HepG2 (cell line): ENCODE measurements around the gene GEMIN2. TPM values are rescaled to one million over a fixed set of nuclear protein-coding genes. Genes with fewer than 3 reads are reported as not detected.

ENCODE experiments used
- ATAD3A ChIP-seq: sonication (generic); formaldehyde crosslinking; IDR thresholded peaks from 2 replicates; pipeline ENCODE4 v1.4.0; 2020; ENCODE audit warnings: missing genetic modification reagents
- ATRX ChIP-seq: sonication (generic); formaldehyde crosslinking; IDR thresholded peaks from 2 replicates; pipeline ENCODE4 v1.4.0; 2020; ENCODE audit warnings: missing genetic modification reagents, borderline replicate concordance
- EZH2 ChIP-seq: conservative IDR thresholded peaks from 2 replicates; pipeline ENCODE4 v1.6.1; 2012; ENCODE audit warnings: mild to moderate bottlenecking, low read depth, low read length, moderate library complexity
- MAFK ChIP-seq, 2 experiments: IDR thresholded peaks in 1 of 2; conservative IDR thresholded peaks in 1 of 2; 2 replicates each; pipeline ENCODE4 v1.6.1; 2011; ENCODE audit warnings: improper control_type of control experiment in 2 of 2, low read length in 2 of 2
- MBNL3 ChIP-seq: fragments of 250-450 bp; sonication (Bioruptor Pico); conservative IDR thresholded peaks from 2 replicates; pipeline ENCODE4 v1.8.0; 2022; ENCODE audit warnings: mild to moderate bottlenecking, inconsistent platforms
- PCBP2 ChIP-seq: fragments of 200-400 bp; formaldehyde crosslinking; optimal IDR thresholded peaks from 2 replicates; pipeline ENCODE3; 2018; ENCODE audit warnings: low read length, low read depth; ENCODE audit not compliant: poor library complexity, severe bottlenecking
- RARA ChIP-seq: IDR thresholded peaks from 2 replicates; pipeline ENCODE4 v1.6.1; 2016; ENCODE audit warnings: missing genetic modification reagents, missing compliant biosample characterization
- SMAD1 ChIP-seq: sonication (generic); formaldehyde crosslinking; IDR thresholded peaks from 2 replicates; pipeline ENCODE4 v1.4.0; 2020; ENCODE audit warnings: missing genetic modification reagents, low read depth, mild to moderate bottlenecking, borderline replicate concordance
- SUZ12 ChIP-seq: fragments of 150-350 bp; IDR thresholded peaks from 2 replicates; pipeline ENCODE4 v1.6.1; 2014; ENCODE audit warnings: low read depth, low read length
- ZFAT ChIP-seq: sonication (generic); formaldehyde crosslinking; conservative IDR thresholded peaks from 2 replicates; pipeline ENCODE4 v1.8.1; 2023; ENCODE audit warnings: missing genetic modification reagents, inconsistent platforms
- ZNF550 ChIP-seq: sonication (generic); formaldehyde crosslinking; IDR thresholded peaks from 2 replicates; pipeline ENCODE4 v1.4.0; 2020; ENCODE audit warnings: mild to moderate bottlenecking, missing genetic modification reagents, borderline replicate concordance
- polyA plus RNA-seq, 8 experiments: library from polyadenylated mRNA; depleted of rRNA in 3 of 8; stranded (reverse) in 7 of 8; unstranded in 1 of 8; fragments of >200 nt; fragmentation: Illumina TruSeq in 4 of 8; extraction: Trizol in 4 of 8; gene quantifications; 2 replicates each; pipeline versions ENCODE4 v1.2.1 to v1.2.3, GENCODE V29; 2011 to 2016; ENCODE audit warnings: low read depth in 4 of 8, missing spikeins in 1 of 8, mixed read lengths in 1 of 8; ENCODE audit not compliant: insufficient read depth in 1 of 8
- total RNA-seq, 5 experiments: library from RNA; depleted of rRNA; stranded (reverse); fragments of >200 nt; fragmentation: Illumina TruSeq; extraction: Trizol; gene quantifications; 2 replicates each; pipeline ENCODE4 v1.2.3, GENCODE V29; 2016; ENCODE audit warnings: low read depth in 1 of 5
- TF ChIP-seq, protein P1 (sequence below): sonication (generic); formaldehyde crosslinking; IDR thresholded peaks from 2 replicates; pipeline ENCODE4 v1.5.0; 2020; ENCODE audit warnings: mild to moderate bottlenecking, missing genetic modification reagents, borderline replicate concordance
- TF ChIP-seq, protein P2 (sequence below), 2 experiments: sonication (generic) in 1 of 2; formaldehyde crosslinking in 1 of 2; IDR thresholded peaks; 2 replicates each; pipeline versions ENCODE4 v1.5.1 to v1.6.1; 2011 to 2020; ENCODE audit warnings: borderline replicate concordance in 1 of 2, low read depth in 1 of 2, low read length in 1 of 2, mild to moderate bottlenecking in 1 of 2, missing genetic modification reagents in 1 of 2, moderate library complexity in 1 of 2
- TF ChIP-seq, protein P3 (sequence below): sonication (generic); formaldehyde crosslinking; IDR thresholded peaks from 2 replicates; pipeline ENCODE4 v1.5.1; 2020; ENCODE audit warnings: missing genetic modification reagents, mild to moderate bottlenecking, borderline replicate concordance
- TF ChIP-seq, protein P4 (sequence below): sonication (generic); formaldehyde crosslinking; IDR thresholded peaks from 2 replicates; pipeline ENCODE4 v1.4.0; 2020; ENCODE audit warnings: mild to moderate bottlenecking, missing genetic modification reagents
- TF ChIP-seq, protein P5 (sequence below): sonication (generic); formaldehyde crosslinking; conservative IDR thresholded peaks from 2 replicates; pipeline ENCODE4 v1.4.0; 2020; ENCODE audit warnings: mild to moderate bottlenecking, missing genetic modification reagents, moderate library complexity

GEMIN2 gene
- total and polyA plus RNA-seq, 2 of the 13 experiments (the other 11 are each of a cell fraction or from before 2014, with no cell fraction given): 54.8 to 110 TPM

DNA sequence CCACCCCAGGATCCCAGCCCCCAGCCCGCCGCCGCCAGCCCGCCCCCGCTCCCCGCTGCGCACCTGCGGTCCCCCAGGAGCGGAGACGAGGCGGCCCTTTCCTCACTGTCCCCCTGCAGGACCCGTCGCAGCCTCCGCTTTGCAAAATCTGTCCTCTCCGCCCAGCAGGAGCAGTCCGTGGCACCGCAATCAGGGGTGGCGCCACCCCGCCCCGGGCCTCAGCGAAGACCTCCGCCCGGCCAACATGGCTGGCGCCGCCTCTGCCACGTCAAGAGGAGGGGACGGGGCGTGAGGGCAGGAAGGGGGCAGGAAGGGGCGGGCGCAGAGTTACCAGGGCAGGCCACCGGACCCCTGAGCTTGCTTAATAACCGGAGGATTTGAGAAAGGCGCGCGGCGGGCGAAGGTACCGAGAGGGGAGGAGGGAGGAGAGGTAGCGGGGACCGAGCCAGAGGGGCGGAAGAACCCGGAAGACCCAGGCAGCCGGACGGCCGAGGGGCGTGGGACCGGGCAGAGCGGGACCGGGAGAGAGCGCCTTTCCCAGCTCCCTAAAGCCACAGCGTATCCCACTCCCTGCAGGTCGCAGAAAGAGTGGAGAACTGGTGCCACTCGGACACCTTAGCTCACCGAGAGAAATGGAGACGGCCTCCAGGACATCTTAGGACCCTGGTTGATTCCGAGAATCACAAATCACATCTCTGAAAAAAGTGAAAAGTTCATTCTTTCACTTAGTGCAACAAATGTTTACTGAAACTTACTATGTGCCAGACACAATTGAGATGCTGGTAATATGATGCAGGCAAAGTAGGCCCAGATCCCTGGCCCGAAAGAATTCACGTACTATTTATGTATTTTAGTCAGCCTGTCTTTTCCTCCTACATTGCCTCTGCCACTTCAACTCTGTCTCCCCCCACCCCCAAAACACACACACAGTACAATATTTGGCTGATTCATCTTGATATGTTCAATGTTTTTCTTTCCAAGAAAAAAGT, 10.9 kb upstream of the GEMIN2 start, which contains the start of gene SEC23A (continued):
- TF ChIP-seq PCBP2 (no peak), EZH2 (no peak), SUZ12 (no peak), ZFAT (CRISPR knock-in tag) (peak; percentile 92), MBNL3 (CRISPR knock-in tag) (no peak), MAFK (conservative IDR thresholded peaks at IDR 0.05 in 1 of 2, IDR thresholded peaks at IDR 0.05 in 1 of 2; ENCODE audit: low read length in 2 of 2) (0 out of 4 replicates have a peak, but pooled peaks of 1 of the 2 experiments have one; percentile 28), ATRX (CRISPR knock-in tag) (peak; percentile 88; the same call in 1 of the 2 replicates), ZNF550 (CRISPR knock-in tag) (no peak), ATAD3A (peak; percentile 65; the same call in 1 of the 2 replicates), SMAD1 (CRISPR knock-in tag) (peak; percentile 100; the same call in 1 of the 2 replicates), RARA (CRISPR knock-in tag) (peak; percentile 95)
- TF ChIP-seq, protein P1, sequence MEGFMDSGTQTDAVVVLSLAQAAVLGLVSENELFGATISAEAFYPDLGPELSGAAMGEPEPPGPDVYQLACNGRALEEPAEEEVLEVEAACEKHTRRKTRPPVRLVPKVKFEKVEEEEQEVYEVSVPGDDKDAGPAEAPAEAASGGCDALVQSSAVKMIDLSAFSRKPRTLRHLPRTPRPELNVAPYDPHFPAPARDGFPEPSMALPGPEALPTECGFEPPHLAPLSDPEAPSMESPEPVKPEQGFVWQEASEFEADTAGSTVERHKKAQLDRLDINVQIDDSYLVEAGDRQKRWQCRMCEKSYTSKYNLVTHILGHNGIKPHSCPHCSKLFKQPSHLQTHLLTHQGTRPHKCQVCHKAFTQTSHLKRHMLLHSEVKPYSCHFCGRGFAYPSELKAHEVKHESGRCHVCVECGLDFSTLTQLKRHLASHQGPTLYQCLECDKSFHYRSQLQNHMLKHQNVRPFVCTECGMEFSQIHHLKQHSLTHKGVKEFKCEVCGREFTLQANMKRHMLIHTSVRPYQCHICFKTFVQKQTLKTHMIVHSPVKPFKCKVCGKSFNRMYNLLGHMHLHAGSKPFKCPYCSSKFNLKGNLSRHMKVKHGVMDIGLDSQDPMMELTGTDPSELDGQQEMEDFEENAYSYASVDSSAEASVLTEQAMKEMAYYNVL (CRISPR knock-in tag): peak; percentile 97
- TF ChIP-seq, protein P2, sequence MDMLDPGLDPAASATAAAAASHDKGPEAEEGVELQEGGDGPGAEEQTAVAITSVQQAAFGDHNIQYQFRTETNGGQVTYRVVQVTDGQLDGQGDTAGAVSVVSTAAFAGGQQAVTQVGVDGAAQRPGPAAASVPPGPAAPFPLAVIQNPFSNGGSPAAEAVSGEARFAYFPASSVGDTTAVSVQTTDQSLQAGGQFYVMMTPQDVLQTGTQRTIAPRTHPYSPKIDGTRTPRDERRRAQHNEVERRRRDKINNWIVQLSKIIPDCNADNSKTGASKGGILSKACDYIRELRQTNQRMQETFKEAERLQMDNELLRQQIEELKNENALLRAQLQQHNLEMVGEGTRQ (IDR thresholded peaks at IDR 0.05; ENCODE audit: low read depth, low read length): no peak
- TF ChIP-seq, protein P2 (CRISPR knock-in tag; IDR thresholded peaks at IDR 0.05; ENCODE audit: borderline replicate concordance): peak; percentile 38; the same call in 1 of the 2 replicates
- TF ChIP-seq, protein P3, sequence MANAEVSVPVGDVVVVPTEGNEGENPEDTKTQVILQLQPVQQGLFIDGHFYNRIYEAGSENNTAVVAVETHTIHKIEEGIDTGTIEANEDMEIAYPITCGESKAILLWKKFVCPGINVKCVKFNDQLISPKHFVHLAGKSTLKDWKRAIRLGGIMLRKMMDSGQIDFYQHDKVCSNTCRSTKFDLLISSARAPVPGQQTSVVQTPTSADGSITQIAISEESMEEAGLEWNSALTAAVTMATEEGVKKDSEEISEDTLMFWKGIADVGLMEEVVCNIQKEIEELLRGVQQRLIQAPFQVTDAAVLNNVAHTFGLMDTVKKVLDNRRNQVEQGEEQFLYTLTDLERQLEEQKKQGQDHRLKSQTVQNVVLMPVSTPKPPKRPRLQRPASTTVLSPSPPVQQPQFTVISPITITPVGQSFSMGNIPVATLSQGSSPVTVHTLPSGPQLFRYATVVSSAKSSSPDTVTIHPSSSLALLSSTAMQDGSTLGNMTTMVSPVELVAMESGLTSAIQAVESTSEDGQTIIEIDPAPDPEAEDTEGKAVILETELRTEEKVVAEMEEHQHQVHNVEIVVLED (CRISPR knock-in tag): peak; percentile 92; the same call in 1 of the 2 replicates
- TF ChIP-seq, protein P4, sequence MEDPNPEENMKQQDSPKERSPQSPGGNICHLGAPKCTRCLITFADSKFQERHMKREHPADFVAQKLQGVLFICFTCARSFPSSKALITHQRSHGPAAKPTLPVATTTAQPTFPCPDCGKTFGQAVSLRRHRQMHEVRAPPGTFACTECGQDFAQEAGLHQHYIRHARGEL (CRISPR knock-in tag): peak; percentile 96
- TF ChIP-seq, protein P5, sequence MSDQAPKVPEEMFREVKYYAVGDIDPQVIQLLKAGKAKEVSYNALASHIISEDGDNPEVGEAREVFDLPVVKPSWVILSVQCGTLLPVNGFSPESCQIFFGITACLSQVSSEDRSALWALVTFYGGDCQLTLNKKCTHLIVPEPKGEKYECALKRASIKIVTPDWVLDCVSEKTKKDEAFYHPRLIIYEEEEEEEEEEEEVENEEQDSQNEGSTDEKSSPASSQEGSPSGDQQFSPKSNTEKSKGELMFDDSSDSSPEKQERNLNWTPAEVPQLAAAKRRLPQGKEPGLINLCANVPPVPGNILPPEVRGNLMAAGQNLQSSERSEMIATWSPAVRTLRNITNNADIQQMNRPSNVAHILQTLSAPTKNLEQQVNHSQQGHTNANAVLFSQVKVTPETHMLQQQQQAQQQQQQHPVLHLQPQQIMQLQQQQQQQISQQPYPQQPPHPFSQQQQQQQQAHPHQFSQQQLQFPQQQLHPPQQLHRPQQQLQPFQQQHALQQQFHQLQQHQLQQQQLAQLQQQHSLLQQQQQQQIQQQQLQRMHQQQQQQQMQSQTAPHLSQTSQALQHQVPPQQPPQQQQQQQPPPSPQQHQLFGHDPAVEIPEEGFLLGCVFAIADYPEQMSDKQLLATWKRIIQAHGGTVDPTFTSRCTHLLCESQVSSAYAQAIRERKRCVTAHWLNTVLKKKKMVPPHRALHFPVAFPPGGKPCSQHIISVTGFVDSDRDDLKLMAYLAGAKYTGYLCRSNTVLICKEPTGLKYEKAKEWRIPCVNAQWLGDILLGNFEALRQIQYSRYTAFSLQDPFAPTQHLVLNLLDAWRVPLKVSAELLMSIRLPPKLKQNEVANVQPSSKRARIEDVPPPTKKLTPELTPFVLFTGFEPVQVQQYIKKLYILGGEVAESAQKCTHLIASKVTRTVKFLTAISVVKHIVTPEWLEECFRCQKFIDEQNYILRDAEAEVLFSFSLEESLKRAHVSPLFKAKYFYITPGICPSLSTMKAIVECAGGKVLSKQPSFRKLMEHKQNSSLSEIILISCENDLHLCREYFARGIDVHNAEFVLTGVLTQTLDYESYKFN (CRISPR knock-in tag): peak; percentile 90
